WTC11 (cell line): ENCODE measurements around the gene ZNF74. TPM values are rescaled to one million over a fixed set of nuclear protein-coding genes. Genes with fewer than 3 reads are reported as not detected.

Experiments
- ATAC-seq: fragments of 200-7000 bp; cut with Tn5 transposase; 2 replicates; pipeline ENCODE4 v1.10.0; 2021; ENCODE audit warnings: mild to moderate bottlenecking, moderate library complexity
- CTCF ChIA-PET: fragments of 300-600 bp; sonication (Branson Sonifier 250); formaldehyde crosslinking; loops from one replicate; lab custom pipeline; 2021; ENCODE audit warnings: antibody characterized with exemption; lab: Charles Lee
- POLR2A ChIA-PET: fragments of 350-600 bp; sonication (Branson Sonifier 250); formaldehyde crosslinking; loops from one replicate; lab custom pipeline; 2021; ENCODE audit warnings: antibody characterized with exemption; lab: Charles Lee
- DNase-seq: peaks from one replicate; pipeline ENCODE4 v3.0.0; 2021; ENCODE audit warnings: low spot score
- H3K27ac Mint-ChIP-seq: 2 replicates; pipeline ENCODE4 v1.8.0; 2021; ENCODE audit warnings: mixed read lengths
- H3K27me3 Mint-ChIP-seq: 2 replicates; pipeline ENCODE4 v1.8.0; 2021; ENCODE audit warnings: low read depth, mild to moderate bottlenecking, moderate library complexity, mixed read lengths
- H3K36me3 Mint-ChIP-seq: 2 replicates; pipeline ENCODE4 v1.8.0; 2021; ENCODE audit warnings: mixed read lengths
- H3K4me1 Mint-ChIP-seq: 2 replicates; pipeline ENCODE4 v1.8.0; 2022; ENCODE audit warnings: mixed read lengths
- H3K4me3 Mint-ChIP-seq: 2 replicates; pipeline ENCODE4 v1.8.0; 2021; ENCODE audit warnings: mild to moderate bottlenecking, moderate library complexity, mixed read lengths
- H3K9me3 Mint-ChIP-seq: 2 replicates; pipeline ENCODE4 v1.8.0; 2021; ENCODE audit warnings: mixed read lengths
- FOXK1 ChIP-seq: sonication (generic); formaldehyde crosslinking; IDR thresholded peaks from 2 replicates; pipeline ENCODE4 v1.8.0; 2022; ENCODE audit warnings: mild to moderate bottlenecking, moderate library complexity, missing genetic modification reagents
- FOXP1 ChIP-seq: sonication (generic); formaldehyde crosslinking; IDR thresholded peaks from 2 replicates; pipeline ENCODE4 v1.8.0; 2022; ENCODE audit warnings: missing genetic modification reagents, mild to moderate bottlenecking, moderate library complexity, borderline replicate concordance
- NFYB ChIP-seq: sonication (generic); formaldehyde crosslinking; conservative IDR thresholded peaks from 2 replicates; pipeline ENCODE4 v1.8.0; 2022; ENCODE audit warnings: low read depth, missing genetic modification reagents
- RELA ChIP-seq: sonication (generic); formaldehyde crosslinking; IDR thresholded peaks from 2 replicates; pipeline ENCODE4 v1.8.1; 2022; ENCODE audit warnings: missing genetic modification reagents, mild to moderate bottlenecking, borderline replicate concordance
- SP1 ChIP-seq: sonication (generic); formaldehyde crosslinking; conservative IDR thresholded peaks from 2 replicates; pipeline ENCODE4 v1.8.1; 2022; ENCODE audit warnings: missing genetic modification reagents
- TCF7 ChIP-seq: sonication (generic); formaldehyde crosslinking; IDR thresholded peaks from 2 replicates; pipeline ENCODE4 v1.8.0; 2022; ENCODE audit warnings: mild to moderate bottlenecking, low read depth, missing genetic modification reagents, moderate library complexity
- TEAD4 ChIP-seq: sonication (generic); formaldehyde crosslinking; IDR thresholded peaks from 2 replicates; pipeline ENCODE4 v1.8.0; 2022; ENCODE audit warnings: mild to moderate bottlenecking, missing genetic modification reagents
- ZNF121 ChIP-seq: sonication (generic); formaldehyde crosslinking; IDR thresholded peaks from 2 replicates; pipeline ENCODE4 v1.8.0; 2023; ENCODE audit warnings: missing genetic modification reagents
- total RNA-seq: library from RNA; stranded (reverse); gene quantifications from 3 replicates; pipeline ENCODE4 v1.2.3, GENCODE V29; 2021
- TF ChIP-seq, protein P1 (sequence below): sonication (generic); formaldehyde crosslinking; IDR thresholded peaks from 2 replicates; pipeline ENCODE4 v1.8.0; 2023; ENCODE audit warnings: missing genetic modification reagents, mild to moderate bottlenecking, borderline replicate concordance
- TF ChIP-seq, protein P2 (sequence below): fragments of 250-450 bp; sonication (Bioruptor Pico); IDR thresholded peaks from 2 replicates; pipeline ENCODE4 v1.9.0; 2021; ENCODE audit warnings: mild to moderate bottlenecking, borderline replicate concordance
- TF ChIP-seq, protein P3 (sequence below): sonication (generic); formaldehyde crosslinking; IDR thresholded peaks from 2 replicates; pipeline ENCODE4 v1.8.1; 2022; ENCODE audit warnings: mild to moderate bottlenecking, missing genetic modification reagents, moderate library complexity, borderline replicate concordance
- TF ChIP-seq, protein P4 (sequence below): sonication (generic); formaldehyde crosslinking; IDR thresholded peaks from 2 replicates; pipeline ENCODE4 v1.8.0; 2022; ENCODE audit warnings: missing genetic modification reagents
- TF ChIP-seq, protein P5 (sequence below): sonication (generic); formaldehyde crosslinking; IDR thresholded peaks from 2 replicates; pipeline ENCODE4 v1.8.1; 2023; ENCODE audit warnings: mild to moderate bottlenecking, moderate library complexity, missing genetic modification reagents
- TF ChIP-seq, protein P6 (sequence below): sonication (generic); formaldehyde crosslinking; IDR thresholded peaks from 2 replicates; pipeline ENCODE4 v1.8.0; 2022; ENCODE audit warnings: mild to moderate bottlenecking, missing genetic modification reagents

The ZNF74 gene
- total RNA-seq, 1 experiment from 2014 or later = 62.8 TPM

DNA sequence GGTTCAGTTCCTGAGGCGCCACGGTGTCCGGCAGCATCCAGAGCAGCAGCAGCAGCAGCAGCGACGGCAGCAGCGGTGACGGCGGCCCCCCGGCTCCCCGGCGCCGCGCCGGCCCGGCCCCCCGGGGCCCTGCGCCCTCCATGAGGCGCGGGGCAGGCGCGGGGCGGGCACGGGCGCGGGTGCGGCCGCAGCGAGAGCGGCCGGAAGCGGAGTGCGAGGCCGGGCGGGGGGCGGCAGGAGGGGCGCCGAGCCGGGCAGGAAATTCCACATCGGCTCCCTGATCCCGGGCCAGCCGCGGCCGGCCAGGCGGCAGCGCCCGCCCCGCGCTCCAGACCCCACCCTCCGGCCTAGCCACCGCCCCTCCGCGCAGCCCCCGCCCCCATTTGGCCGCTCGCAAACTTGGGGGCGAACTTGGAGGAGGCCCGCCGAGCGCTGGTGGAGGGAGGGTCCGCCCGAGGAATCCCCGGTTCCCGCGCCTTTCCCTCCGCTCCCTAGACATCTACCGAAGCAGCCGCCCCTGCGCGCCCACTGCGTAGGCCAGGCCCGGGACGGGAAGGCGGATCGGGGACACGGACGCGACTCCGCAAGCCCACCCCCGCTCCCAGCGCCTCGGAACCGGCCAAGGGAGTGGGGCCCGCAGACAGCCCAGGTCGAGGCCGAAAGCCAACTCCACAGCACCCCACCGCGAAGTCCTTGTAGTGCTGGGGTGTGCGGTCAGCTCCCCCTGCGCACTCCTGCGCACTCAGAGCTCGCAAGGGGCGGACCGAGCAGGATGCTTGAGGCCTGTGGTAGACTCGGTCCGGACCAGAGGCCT, 43.9 kb downstream of the ZNF74 start, which contains the start of gene SCARF2:
SCARF2 (minus strand) TSS at position 213 of the 814 bp plus-strand sequence; CDS start at position 142, 71 bp downstream.
- DNase-seq (peak; percentile 74), ATAC-seq (peak; percentile 74)
- peak within 1 kb of the TSS; percentile 92 for H3K4me3 Mint-ChIP-seq
- CTCF ChIA-PET = interaction anchor here (0.6 to 2.6 kb wide), 11 partner anchors 8 to 199 kb away, joined by 3 to 21 read pairs (median 3); partner anchors contain the start of gene DGCR6L
- TF ChIP-seq, protein P1, sequence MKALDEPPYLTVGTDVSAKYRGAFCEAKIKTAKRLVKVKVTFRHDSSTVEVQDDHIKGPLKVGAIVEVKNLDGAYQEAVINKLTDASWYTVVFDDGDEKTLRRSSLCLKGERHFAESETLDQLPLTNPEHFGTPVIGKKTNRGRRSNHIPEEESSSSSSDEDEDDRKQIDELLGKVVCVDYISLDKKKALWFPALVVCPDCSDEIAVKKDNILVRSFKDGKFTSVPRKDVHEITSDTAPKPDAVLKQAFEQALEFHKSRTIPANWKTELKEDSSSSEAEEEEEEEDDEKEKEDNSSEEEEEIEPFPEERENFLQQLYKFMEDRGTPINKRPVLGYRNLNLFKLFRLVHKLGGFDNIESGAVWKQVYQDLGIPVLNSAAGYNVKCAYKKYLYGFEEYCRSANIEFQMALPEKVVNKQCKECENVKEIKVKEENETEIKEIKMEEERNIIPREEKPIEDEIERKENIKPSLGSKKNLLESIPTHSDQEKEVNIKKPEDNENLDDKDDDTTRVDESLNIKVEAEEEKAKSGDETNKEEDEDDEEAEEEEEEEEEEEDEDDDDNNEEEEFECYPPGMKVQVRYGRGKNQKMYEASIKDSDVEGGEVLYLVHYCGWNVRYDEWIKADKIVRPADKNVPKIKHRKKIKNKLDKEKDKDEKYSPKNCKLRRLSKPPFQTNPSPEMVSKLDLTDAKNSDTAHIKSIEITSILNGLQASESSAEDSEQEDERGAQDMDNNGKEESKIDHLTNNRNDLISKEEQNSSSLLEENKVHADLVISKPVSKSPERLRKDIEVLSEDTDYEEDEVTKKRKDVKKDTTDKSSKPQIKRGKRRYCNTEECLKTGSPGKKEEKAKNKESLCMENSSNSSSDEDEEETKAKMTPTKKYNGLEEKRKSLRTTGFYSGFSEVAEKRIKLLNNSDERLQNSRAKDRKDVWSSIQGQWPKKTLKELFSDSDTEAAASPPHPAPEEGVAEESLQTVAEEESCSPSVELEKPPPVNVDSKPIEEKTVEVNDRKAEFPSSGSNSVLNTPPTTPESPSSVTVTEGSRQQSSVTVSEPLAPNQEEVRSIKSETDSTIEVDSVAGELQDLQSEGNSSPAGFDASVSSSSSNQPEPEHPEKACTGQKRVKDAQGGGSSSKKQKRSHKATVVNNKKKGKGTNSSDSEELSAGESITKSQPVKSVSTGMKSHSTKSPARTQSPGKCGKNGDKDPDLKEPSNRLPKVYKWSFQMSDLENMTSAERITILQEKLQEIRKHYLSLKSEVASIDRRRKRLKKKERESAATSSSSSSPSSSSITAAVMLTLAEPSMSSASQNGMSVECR (CRISPR knock-in tag) = 0 out of 2 replicates have a peak, but pooled peaks have one; percentile 19
- TF ChIP-seq SP1 (peak; percentile 68), TCF7 (0 out of 2 replicates have a peak, but pooled peaks have one; percentile 17), FOXP1 (CRISPR knock-in tag) (peak; percentile 40; the same call in 1 of the 2 replicates), FOXK1 (CRISPR knock-in tag) (peak; percentile 25; the same call in 1 of the 2 replicates), ZNF121 (CRISPR knock-in tag) (no peak), TEAD4 (no peak), NFYB (CRISPR knock-in tag) (no peak), RELA (CRISPR knock-in tag) (no peak)
- TF ChIP-seq, protein P2, sequence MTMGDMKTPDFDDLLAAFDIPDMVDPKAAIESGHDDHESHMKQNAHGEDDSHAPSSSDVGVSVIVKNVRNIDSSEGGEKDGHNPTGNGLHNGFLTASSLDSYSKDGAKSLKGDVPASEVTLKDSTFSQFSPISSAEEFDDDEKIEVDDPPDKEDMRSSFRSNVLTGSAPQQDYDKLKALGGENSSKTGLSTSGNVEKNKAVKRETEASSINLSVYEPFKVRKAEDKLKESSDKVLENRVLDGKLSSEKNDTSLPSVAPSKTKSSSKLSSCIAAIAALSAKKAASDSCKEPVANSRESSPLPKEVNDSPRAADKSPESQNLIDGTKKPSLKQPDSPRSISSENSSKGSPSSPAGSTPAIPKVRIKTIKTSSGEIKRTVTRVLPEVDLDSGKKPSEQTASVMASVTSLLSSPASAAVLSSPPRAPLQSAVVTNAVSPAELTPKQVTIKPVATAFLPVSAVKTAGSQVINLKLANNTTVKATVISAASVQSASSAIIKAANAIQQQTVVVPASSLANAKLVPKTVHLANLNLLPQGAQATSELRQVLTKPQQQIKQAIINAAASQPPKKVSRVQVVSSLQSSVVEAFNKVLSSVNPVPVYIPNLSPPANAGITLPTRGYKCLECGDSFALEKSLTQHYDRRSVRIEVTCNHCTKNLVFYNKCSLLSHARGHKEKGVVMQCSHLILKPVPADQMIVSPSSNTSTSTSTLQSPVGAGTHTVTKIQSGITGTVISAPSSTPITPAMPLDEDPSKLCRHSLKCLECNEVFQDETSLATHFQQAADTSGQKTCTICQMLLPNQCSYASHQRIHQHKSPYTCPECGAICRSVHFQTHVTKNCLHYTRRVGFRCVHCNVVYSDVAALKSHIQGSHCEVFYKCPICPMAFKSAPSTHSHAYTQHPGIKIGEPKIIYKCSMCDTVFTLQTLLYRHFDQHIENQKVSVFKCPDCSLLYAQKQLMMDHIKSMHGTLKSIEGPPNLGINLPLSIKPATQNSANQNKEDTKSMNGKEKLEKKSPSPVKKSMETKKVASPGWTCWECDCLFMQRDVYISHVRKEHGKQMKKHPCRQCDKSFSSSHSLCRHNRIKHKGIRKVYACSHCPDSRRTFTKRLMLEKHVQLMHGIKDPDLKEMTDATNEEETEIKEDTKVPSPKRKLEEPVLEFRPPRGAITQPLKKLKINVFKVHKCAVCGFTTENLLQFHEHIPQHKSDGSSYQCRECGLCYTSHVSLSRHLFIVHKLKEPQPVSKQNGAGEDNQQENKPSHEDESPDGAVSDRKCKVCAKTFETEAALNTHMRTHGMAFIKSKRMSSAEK (CRISPR knock-in tag) = no peak
- TF ChIP-seq, protein P3, sequence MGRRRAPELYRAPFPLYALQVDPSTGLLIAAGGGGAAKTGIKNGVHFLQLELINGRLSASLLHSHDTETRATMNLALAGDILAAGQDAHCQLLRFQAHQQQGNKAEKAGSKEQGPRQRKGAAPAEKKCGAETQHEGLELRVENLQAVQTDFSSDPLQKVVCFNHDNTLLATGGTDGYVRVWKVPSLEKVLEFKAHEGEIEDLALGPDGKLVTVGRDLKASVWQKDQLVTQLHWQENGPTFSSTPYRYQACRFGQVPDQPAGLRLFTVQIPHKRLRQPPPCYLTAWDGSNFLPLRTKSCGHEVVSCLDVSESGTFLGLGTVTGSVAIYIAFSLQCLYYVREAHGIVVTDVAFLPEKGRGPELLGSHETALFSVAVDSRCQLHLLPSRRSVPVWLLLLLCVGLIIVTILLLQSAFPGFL (CRISPR knock-in tag) = no peak
- TF ChIP-seq, protein P4, sequence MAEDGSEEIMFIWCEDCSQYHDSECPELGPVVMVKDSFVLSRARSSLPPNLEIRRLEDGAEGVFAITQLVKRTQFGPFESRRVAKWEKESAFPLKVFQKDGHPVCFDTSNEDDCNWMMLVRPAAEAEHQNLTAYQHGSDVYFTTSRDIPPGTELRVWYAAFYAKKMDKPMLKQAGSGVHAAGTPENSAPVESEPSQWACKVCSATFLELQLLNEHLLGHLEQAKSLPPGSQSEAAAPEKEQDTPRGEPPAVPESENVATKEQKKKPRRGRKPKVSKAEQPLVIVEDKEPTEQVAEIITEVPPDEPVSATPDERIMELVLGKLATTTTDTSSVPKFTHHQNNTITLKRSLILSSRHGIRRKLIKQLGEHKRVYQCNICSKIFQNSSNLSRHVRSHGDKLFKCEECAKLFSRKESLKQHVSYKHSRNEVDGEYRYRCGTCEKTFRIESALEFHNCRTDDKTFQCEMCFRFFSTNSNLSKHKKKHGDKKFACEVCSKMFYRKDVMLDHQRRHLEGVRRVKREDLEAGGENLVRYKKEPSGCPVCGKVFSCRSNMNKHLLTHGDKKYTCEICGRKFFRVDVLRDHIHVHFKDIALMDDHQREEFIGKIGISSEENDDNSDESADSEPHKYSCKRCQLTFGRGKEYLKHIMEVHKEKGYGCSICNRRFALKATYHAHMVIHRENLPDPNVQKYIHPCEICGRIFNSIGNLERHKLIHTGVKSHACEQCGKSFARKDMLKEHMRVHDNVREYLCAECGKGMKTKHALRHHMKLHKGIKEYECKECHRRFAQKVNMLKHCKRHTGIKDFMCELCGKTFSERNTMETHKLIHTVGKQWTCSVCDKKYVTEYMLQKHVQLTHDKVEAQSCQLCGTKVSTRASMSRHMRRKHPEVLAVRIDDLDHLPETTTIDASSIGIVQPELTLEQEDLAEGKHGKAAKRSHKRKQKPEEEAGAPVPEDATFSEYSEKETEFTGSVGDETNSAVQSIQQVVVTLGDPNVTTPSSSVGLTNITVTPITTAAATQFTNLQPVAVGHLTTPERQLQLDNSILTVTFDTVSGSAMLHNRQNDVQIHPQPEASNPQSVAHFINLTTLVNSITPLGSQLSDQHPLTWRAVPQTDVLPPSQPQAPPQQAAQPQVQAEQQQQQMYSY = peak; percentile 76
- TF ChIP-seq, protein P5, sequence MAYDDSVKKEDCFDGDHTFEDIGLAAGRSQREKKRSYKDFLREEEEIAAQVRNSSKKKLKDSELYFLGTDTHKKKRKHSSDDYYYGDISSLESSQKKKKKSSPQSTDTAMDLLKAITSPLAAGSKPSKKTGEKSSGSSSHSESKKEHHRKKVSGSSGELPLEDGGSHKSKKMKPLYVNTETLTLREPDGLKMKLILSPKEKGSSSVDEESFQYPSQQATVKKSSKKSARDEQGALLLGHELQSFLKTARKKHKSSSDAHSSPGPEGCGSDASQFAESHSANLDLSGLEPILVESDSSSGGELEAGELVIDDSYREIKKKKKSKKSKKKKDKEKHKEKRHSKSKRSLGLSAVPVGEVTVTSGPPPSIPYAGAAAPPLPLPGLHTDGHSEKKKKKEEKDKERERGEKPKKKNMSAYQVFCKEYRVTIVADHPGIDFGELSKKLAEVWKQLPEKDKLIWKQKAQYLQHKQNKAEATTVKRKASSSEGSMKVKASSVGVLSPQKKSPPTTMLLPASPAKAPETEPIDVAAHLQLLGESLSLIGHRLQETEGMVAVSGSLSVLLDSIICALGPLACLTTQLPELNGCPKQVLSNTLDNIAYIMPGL (CRISPR knock-in tag) = peak; percentile 48; the same call in 1 of the 2 replicates
- TF ChIP-seq, protein P6, sequence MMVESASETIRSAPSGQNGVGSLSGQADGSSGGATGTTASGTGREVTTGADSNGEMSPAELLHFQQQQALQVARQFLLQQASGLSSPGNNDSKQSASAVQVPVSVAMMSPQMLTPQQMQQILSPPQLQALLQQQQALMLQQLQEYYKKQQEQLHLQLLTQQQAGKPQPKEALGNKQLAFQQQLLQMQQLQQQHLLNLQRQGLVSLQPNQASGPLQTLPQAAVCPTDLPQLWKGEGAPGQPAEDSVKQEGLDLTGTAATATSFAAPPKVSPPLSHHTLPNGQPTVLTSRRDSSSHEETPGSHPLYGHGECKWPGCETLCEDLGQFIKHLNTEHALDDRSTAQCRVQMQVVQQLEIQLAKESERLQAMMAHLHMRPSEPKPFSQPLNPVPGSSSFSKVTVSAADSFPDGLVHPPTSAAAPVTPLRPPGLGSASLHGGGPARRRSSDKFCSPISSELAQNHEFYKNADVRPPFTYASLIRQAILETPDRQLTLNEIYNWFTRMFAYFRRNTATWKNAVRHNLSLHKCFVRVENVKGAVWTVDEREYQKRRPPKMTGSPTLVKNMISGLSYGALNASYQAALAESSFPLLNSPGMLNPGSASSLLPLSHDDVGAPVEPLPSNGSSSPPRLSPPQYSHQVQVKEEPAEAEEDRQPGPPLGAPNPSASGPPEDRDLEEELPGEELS = 0 out of 2 replicates have a peak, but pooled peaks have one; percentile 15
- TF ChIP-seq, all 79 proteins: peak for 8
- H3K27me3 Mint-ChIP-seq = peaks cover 54% of the 10 kb centered on the region
- no peaks in the 10 kb centered on the region for H3K9me3 Mint-ChIP-seq
- H3K27ac Mint-ChIP-seq = no peak within 1 kb of the TSS
- POLR2A ChIA-PET = interaction anchor here (0.6 kb wide), 1 partner anchor 55 kb away, joined by 6 read pairs; no protein-coding TSS in a partner anchor
- no peaks in the 10 kb centered on the region for H3K36me3 Mint-ChIP-seq
- H3K4me1 Mint-ChIP-seq = peaks cover 23% of the 10 kb centered on the region
